ENCODE data around the gene SUCO.

GRCh38 chr1:172537827-172538391 is 5.0 kb downstream of the SUCO start:
- TF ChIP-seq CTCF (IDR thresholded peaks at IDR 0.05; ENCODE audit: low read depth, low read length), result no peak
- no peak for TF ChIP-seq EZH2phosphoT487 (IDR thresholded peaks at IDR 0.05; ENCODE audit: low read depth)
